ENCODE measurements around the gene SLC7A14.

The SLC7A14 gene

DNA sequence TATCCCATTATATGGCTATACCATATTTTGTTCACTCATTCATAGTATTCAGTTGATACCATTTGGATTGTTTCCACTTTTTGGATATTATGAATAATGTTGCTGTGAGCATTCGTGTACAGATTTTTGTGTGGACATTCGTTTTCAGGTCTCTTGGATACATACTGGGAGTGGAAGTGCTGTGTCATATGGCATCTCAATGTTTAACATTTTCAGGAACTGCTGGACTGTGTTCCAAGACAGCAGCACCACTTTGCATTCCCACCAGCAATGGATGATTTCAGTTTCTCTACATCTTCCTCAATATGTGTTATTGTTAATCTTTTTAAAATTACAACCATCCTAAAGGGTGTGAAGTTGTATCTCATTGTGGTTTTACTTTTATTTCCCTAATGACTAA is 34.6 kb downstream of the SLC7A14 start:
- H3K27ac ChIP-seq: no peak overlapping the region
- DNase-seq (ENCODE audit: low read depth, low spot score): no peak

DNA sequence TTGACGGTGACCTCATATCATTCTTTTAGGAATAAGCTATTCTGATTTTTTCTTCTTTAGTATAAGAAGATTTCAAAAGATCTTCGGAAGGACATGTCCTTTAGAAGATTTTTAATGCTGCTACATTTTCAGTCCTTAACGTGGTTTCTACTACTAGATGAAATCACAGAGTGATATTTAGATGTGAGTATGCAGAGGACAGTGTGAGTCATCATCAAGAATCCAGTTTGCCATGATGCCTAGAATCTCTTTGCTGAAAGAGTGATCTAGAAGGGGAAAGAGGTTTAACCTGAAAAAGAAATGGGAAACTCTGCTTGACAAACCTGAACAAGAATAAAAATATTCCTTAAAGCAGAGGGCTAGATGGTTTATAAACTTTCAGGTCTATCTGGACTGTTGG is 43.2 kb downstream of the SLC7A14 start:
- no peak overlapping the region for H3K27ac ChIP-seq
- DNase-seq (ENCODE audit: low read depth, low spot score): no peak

- DNase-seq (ENCODE audit: low read depth, low spot score): no peak
- no peak overlapping the region for H3K27ac ChIP-seq
These were observed 46.0 kb downstream of the SLC7A14 start for GRCh38 chr3:170539897-170540296.

- DNase-seq (ENCODE audit: low read depth, low spot score): no peak
- H3K27ac ChIP-seq: no peak overlapping the region
These were observed 49.2 kb downstream of the SLC7A14 start for GRCh38 chr3:170536712-170537111.

GRCh38 chr3:170534227-170534626 is 51.6 kb downstream of the SLC7A14 start:
- DNase-seq (ENCODE audit: low read depth, low spot score): no peak
- no peak overlapping the region for H3K27ac ChIP-seq

DNA sequence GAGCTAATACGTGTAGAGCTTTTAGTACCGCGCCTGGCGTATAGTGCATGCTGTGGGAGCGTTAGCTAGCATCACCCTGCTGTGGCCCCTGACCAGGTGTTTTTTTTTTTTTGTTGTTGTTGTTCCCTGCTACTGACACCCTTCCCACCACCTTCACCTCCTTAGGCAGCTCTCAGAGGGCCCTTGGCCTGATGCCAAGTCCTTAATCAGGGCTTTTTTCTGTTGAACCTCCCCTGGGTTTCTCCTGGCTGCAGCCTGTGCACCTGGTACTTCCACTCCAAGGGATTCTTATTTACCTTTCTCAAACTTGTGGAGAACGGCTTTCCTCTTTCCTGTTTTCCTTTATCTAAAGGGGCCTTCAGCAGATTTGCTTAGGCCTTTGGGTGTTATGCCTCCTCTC is 53.3 kb downstream of the SLC7A14 start:
- H3K27ac ChIP-seq: no peak overlapping the region
- no peak for DNase-seq (ENCODE audit: low read depth, low spot score)

DNA sequence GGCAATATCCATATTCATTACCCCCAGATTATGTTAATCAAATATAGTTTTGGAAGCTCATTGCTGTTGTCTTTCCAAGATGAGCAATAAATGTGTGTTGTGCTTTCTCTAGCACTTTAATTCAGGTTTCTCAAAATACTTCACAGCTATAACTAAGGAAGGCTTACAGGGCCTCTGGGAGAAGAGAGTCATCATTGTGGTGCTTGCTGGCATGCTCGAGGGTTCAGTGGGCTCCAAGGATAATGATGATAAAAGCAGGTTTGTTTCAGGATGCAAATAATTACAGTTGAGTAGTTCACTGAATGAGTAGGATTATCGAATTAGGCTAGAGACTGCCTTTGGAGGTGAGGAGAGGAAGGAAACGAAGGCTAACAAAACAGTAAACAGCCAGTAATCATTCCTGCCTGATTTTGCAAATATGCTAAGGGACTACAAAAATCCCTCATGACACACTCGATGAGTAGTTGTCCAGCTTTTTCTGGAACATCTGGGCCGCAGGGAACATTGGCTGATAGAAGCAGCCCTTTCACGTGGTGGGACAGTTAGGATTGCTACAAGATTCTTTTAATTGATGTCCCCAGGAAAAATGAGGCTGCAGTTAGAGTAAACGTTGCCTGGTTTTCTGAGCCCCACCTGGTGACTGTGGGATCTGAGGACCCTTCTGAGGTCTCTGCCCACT is 54.1 kb downstream of the SLC7A14 start:
- H3K27ac ChIP-seq: no peak overlapping the region
- DNase-seq (ENCODE audit: low read depth, low spot score): no peak

GRCh38 chr3:170531054-170531453 is 54.8 kb downstream of the SLC7A14 start:
- DNase-seq (ENCODE audit: low read depth, low spot score): no peak
- H3K27ac ChIP-seq: no peak overlapping the region

GRCh38 chr3:170529912-170530311 is 56.0 kb downstream of the SLC7A14 start:
- no peak overlapping the region for H3K27ac ChIP-seq
- no peak for DNase-seq (ENCODE audit: low read depth, low spot score)

GRCh38 chr3:170529346-170529745 is 56.5 kb downstream of the SLC7A14 start:
- DNase-seq (ENCODE audit: low read depth, low spot score): no peak
- H3K27ac ChIP-seq: no peak overlapping the region

DNA sequence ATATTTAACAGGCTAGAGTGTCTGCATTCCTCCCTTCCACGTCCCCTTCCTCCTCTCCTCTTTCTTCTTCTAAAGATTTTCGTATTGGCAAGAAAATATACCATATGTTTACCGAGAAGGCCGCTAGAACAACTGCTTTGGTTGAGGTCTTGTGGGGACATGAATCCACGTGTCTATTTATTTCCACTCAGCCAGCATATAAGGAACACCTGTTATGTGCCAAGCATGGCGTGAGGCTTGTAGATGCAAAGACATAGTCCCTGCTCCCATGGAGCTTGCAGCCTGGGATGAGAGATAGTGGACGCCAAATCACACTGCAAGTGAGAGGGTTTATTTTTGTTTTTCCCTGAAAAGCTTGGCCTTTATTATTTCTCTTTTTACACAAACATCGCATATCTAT is 57.1 kb downstream of the SLC7A14 start:
- H3K27ac ChIP-seq: no peak overlapping the region
- no peak for DNase-seq (ENCODE audit: low read depth, low spot score)

- no peak overlapping the region for H3K27ac ChIP-seq
- no peak for DNase-seq (ENCODE audit: low read depth, low spot score)
These were observed 61.8 kb downstream of the SLC7A14 start for GRCh38 chr3:170524073-170524472.

DNA sequence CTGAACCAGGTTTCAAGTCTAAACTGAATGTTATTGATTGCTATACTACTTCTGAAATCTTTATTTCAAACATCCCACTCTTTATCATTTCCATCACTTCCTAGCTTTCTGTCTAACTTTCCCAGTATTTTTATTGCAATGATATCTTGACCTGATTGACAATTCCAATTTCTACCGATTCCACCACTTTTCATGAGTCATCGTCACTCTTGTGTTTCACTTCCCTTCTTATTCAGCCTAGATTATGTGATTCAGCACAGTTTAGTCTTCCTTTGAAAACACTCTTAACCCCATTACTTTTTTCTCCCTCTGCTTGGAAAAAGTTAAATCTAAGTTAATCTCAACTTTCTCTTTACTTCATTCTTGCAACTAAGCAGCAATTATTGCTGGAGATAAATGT is 62.6 kb downstream of the SLC7A14 start:
- no peak overlapping the region for H3K27ac ChIP-seq
- no peak for DNase-seq (ENCODE audit: low read depth, low spot score)

- no peak for DNase-seq (ENCODE audit: low read depth, low spot score)
These were observed 63.7 kb downstream of the SLC7A14 start for GRCh38 chr3:170522201-170522600.

GRCh38 chr3:170520996-170521395 is 64.9 kb downstream of the SLC7A14 start:
- no peak for DNase-seq (ENCODE audit: low read depth, low spot score)
- no peak overlapping the region for H3K27ac ChIP-seq

More at GRCh38 chr3:170522201-170522600, 63.7 kb downstream of the SLC7A14 start:
- H3K27ac ChIP-seq: no peak overlapping the region

GRCh38 chr3:170517242-170517945 is 68.5 kb downstream of the SLC7A14 start:
- no peak for DNase-seq (ENCODE audit: low read depth, low spot score)
- no peak overlapping the region for H3K27ac ChIP-seq

GRCh38 chr3:170513642-170514041 is 72.2 kb downstream of the SLC7A14 start:
- no peak for DNase-seq (ENCODE audit: low read depth, low spot score)
- no peak overlapping the region for H3K27ac ChIP-seq

DNA sequence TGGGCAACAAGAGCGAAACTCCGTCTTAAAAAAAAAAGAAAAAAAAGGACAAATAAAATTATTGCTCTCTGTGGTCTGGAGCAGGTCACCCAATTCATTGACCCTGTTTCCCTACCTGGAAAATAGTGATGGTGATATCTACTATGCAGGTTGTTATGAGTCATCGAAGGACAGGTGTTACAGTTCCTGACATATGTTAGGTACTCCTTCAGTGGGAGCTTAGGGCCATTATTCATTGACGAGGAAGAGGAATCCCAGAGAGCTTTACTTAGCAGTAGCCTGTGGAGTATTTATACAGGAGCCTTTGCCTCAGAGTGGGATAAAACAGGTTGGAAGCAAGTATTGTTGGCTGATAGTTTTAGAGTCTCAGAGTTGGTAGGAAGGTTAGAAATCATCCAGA is 74.5 kb downstream of the SLC7A14 start:
- no peak for DNase-seq (ENCODE audit: low read depth, low spot score)
- no peak overlapping the region for H3K27ac ChIP-seq

DNA sequence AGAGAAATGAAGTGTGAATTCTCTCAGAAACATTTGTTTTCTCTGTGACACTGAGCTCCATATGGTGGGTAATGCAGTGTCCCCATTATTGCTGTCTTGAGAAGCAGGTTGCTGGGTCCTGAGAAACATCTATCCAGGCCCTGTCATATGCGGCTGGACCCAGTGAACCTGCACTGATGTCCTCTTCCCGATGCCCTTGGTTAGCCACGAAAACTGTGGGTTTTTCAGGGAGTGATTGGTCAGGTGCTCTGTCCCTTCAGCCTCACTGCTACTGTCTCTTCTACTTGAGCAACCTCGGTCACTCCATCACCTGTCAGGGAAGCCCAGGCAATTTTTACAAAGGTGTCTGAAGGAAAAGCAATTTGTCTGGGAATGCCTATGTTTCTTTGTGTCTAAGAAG is 77.0 kb downstream of the SLC7A14 start:
- no peak for DNase-seq (ENCODE audit: low read depth, low spot score)
- H3K27ac ChIP-seq: no peak overlapping the region

GRCh38 chr3:170508291-170508690 is 77.6 kb downstream of the SLC7A14 start:
- DNase-seq (ENCODE audit: low read depth, low spot score): no peak
- no peak overlapping the region for H3K27ac ChIP-seq

- DNase-seq (ENCODE audit: low read depth, low spot score): no peak
- H3K27ac ChIP-seq: no peak overlapping the region
These were observed 78.8 kb downstream of the SLC7A14 start for GRCh38 chr3:170507063-170507462.

DNA sequence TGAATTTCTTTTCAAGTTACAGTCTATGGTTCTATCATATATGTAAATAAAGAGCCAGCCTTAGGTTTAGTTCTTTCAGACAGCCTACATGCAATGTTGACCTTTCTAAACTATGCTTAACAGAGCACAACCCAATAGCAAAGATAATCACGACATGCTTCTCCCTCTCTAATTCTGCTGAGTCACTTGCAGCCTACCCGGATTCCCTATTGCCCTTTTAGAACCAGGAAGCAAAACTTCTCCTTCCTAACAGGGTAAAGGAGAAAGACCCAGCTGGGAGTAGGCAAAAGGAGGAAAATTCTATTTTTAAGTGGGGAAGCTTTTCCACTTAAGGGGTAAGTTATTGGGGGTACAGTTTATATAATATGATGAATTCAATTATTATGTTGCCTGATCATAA is 79.3 kb downstream of the SLC7A14 start:
- no peak overlapping the region for H3K27ac ChIP-seq
- DNase-seq (ENCODE audit: low read depth, low spot score): no peak

Measured in epithelial cell of prostate (primary cell).